WTC11 (cell line): ENCODE measurements around the gene NAXD. TPM values are rescaled to one million over a fixed set of nuclear protein-coding genes. Genes with fewer than 3 reads are reported as not detected.

Source experiments
- ATAC-seq: fragments of 200-7000 bp; cut with Tn5 transposase; 2 replicates; pipeline ENCODE4 v1.10.0; 2021; ENCODE audit warnings: mild to moderate bottlenecking, moderate library complexity
- CTCF ChIA-PET: fragments of 300-600 bp; sonication (Branson Sonifier 250); formaldehyde crosslinking; loops from one replicate; lab custom pipeline; 2021; ENCODE audit warnings: antibody characterized with exemption; lab: Charles Lee
- POLR2A ChIA-PET: fragments of 350-600 bp; sonication (Branson Sonifier 250); formaldehyde crosslinking; loops from one replicate; lab custom pipeline; 2021; ENCODE audit warnings: antibody characterized with exemption; lab: Charles Lee
- DNase-seq: peaks from one replicate; pipeline ENCODE4 v3.0.0; 2021; ENCODE audit warnings: low spot score
- H3K27ac Mint-ChIP-seq: 2 replicates; pipeline ENCODE4 v1.8.0; 2021; ENCODE audit warnings: mixed read lengths
- H3K27me3 Mint-ChIP-seq: 2 replicates; pipeline ENCODE4 v1.8.0; 2021; ENCODE audit warnings: low read depth, mild to moderate bottlenecking, moderate library complexity, mixed read lengths
- H3K36me3 Mint-ChIP-seq: 2 replicates; pipeline ENCODE4 v1.8.0; 2021; ENCODE audit warnings: mixed read lengths
- H3K4me1 Mint-ChIP-seq: 2 replicates; pipeline ENCODE4 v1.8.0; 2022; ENCODE audit warnings: mixed read lengths
- H3K4me3 Mint-ChIP-seq: 2 replicates; pipeline ENCODE4 v1.8.0; 2021; ENCODE audit warnings: mild to moderate bottlenecking, moderate library complexity, mixed read lengths
- H3K9me3 Mint-ChIP-seq: 2 replicates; pipeline ENCODE4 v1.8.0; 2021; ENCODE audit warnings: mixed read lengths
- AR ChIP-seq: fragments of 250-450 bp; sonication (Bioruptor Pico); IDR thresholded peaks from 2 replicates; pipeline ENCODE4 v1.9.0; 2021; ENCODE audit warnings: mild to moderate bottlenecking
- ATF2 ChIP-seq: sonication (generic); formaldehyde crosslinking; IDR thresholded peaks from 2 replicates; pipeline ENCODE4 v1.8.1; 2022; ENCODE audit warnings: low read depth, missing genetic modification reagents, borderline replicate concordance
- ATF6 ChIP-seq: sonication (generic); formaldehyde crosslinking; IDR thresholded peaks from 2 replicates; pipeline ENCODE4 v1.8.1; 2023; ENCODE audit warnings: mild to moderate bottlenecking, missing genetic modification reagents
- CBFB ChIP-seq: sonication (generic); formaldehyde crosslinking; IDR thresholded peaks from 2 replicates; pipeline ENCODE4 v1.8.1; 2022; ENCODE audit warnings: mild to moderate bottlenecking, low read depth, missing genetic modification reagents
- ELF4 ChIP-seq: sonication (generic); formaldehyde crosslinking; IDR thresholded peaks from 2 replicates; pipeline ENCODE4 v1.8.1; 2022; ENCODE audit warnings: low read depth, mild to moderate bottlenecking, moderate library complexity, missing genetic modification reagents
- ESRRA ChIP-seq: sonication (generic); formaldehyde crosslinking; IDR thresholded peaks from 2 replicates; pipeline ENCODE4 v1.8.1; 2022; ENCODE audit warnings: mild to moderate bottlenecking, missing genetic modification reagents, borderline replicate concordance
- FOXJ3 ChIP-seq: sonication (generic); formaldehyde crosslinking; IDR thresholded peaks from 2 replicates; pipeline ENCODE4 v1.9.0; 2021; ENCODE audit warnings: missing genetic modification reagents, mild to moderate bottlenecking, borderline replicate concordance
- FOXK1 ChIP-seq: sonication (generic); formaldehyde crosslinking; IDR thresholded peaks from 2 replicates; pipeline ENCODE4 v1.8.0; 2022; ENCODE audit warnings: mild to moderate bottlenecking, moderate library complexity, missing genetic modification reagents
- GABPB1 ChIP-seq: sonication (generic); formaldehyde crosslinking; IDR thresholded peaks from 2 replicates; pipeline ENCODE4 v1.8.1; 2023; ENCODE audit warnings: mild to moderate bottlenecking, missing genetic modification reagents
- NR3C1 ChIP-seq: sonication (generic); formaldehyde crosslinking; conservative IDR thresholded peaks from 2 replicates; pipeline ENCODE4 v1.8.1; 2023; ENCODE audit warnings: low read depth, mild to moderate bottlenecking, missing genetic modification reagents
- PREB ChIP-seq: sonication (generic); formaldehyde crosslinking; IDR thresholded peaks from 2 replicates; pipeline ENCODE4 v1.8.1; 2022; ENCODE audit warnings: mild to moderate bottlenecking, missing genetic modification reagents, moderate library complexity, borderline replicate concordance
- SOX15 ChIP-seq: fragments of 250-450 bp; sonication (Bioruptor Pico); IDR thresholded peaks from 2 replicates; pipeline ENCODE4 v1.9.0; 2021; ENCODE audit warnings: mild to moderate bottlenecking
- TCF7 ChIP-seq: sonication (generic); formaldehyde crosslinking; IDR thresholded peaks from 2 replicates; pipeline ENCODE4 v1.8.0; 2022; ENCODE audit warnings: mild to moderate bottlenecking, low read depth, missing genetic modification reagents, moderate library complexity
- ZNF138 ChIP-seq: sonication (generic); formaldehyde crosslinking; conservative IDR thresholded peaks from 2 replicates; pipeline ENCODE4 v1.8.1; 2022; ENCODE audit warnings: mild to moderate bottlenecking, moderate library complexity, missing genetic modification reagents
- ZNF219 ChIP-seq: sonication (generic); formaldehyde crosslinking; IDR thresholded peaks from 2 replicates; pipeline ENCODE4 v1.8.0; 2023; ENCODE audit warnings: missing genetic modification reagents, mild to moderate bottlenecking, borderline replicate concordance
- ZNF317 ChIP-seq: sonication (generic); formaldehyde crosslinking; IDR thresholded peaks from 2 replicates; pipeline ENCODE4 v1.8.1; 2023; ENCODE audit warnings: low read depth, mild to moderate bottlenecking, moderate library complexity, missing genetic modification reagents, borderline replicate concordance
- total RNA-seq: library from RNA; stranded (reverse); gene quantifications from 3 replicates; pipeline ENCODE4 v1.2.3, GENCODE V29; 2021
- TF ChIP-seq, protein P1 (sequence below): sonication (generic); formaldehyde crosslinking; IDR thresholded peaks from 2 replicates; pipeline ENCODE4 v1.8.0; 2023; ENCODE audit warnings: missing genetic modification reagents
- TF ChIP-seq, protein P2 (sequence below): sonication (generic); formaldehyde crosslinking; IDR thresholded peaks from 2 replicates; pipeline ENCODE4 v1.8.1; 2023; ENCODE audit warnings: mild to moderate bottlenecking, missing genetic modification reagents, moderate library complexity

NAXD gene
- total RNA-seq, 1 experiment from 2014 or later = 29.3 TPM

DNA sequence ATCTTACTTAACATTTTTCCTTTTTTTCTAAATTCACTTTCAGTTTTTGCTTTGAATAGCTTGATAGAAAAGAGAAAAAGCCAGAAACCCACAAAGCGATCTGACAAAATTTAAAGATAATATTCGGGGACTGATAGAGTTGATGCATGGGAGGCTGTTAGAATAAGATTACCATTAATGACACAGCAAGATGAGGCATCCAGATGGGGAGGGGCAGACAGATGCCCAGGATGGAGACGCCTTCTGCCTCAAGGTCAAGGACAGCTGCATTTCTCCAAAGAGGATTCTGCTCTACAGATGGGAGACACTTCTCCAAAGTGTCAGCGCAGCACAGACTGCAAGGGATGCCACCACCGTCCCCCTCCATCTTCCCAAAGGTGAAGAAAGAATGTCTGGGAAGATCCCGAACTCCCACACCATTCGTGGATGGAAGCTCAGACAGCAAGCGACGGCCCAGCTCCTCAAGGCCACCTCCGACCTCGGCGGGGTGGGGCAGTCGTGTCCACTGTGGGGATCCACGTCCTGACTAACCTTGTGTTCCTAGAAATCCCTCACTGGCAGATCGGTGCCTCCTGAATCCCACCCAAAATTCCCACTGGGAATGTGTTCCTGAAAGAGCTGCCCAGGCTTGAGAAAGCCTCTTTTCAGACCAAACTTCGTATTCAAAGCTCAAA is 32.9 kb downstream of the NAXD start:
- CTCF ChIA-PET = interaction anchor here (0.7 to 1.8 kb wide), 4 partner anchors 33 to 277 kb away, joined by 3 to 6 read pairs (median 4); no protein-coding TSS in a partner anchor

DNA sequence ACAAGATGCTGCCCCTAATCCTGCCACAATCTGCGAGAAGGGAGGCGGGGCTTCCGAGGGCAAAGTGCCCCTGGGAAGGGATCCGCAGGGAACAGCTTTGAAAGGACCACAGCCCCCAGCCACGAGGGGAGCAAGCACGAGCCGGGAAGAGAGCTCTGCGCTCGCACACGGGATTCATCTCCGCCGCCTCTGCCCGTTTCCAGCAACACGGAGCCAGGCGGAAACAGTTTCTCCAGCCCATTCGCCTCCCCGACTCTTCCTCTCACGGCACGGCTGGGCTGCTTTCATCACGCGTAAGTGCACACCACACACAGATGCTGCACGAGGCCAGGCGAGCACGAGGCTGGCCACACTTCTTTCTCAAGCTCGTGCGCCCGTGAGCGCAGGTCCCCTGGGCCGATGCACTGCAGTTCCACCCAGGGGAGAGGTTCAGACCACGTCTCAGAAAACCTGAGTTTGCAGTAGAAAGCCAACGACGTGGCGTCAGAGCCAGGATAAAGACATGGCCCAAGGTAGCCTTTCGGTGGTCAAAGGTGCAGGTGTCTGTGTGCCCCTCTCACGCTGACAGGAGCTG is 33.6 kb downstream of the NAXD start:
- Mint-ChIP-seq H3K4me1 (peaks cover 4% of the 10 kb centered on the region), H3K27ac (peak overlapping the region; percentile 34; the same call in 1 of the 2 replicates), H3K27me3 (no peaks in the 10 kb centered on the region), H3K36me3 (peaks cover 8% of the 10 kb centered on the region; the same call in 1 of the 2 replicates), H3K4me3 (no peak overlapping the region), H3K9me3 (no peaks in the 10 kb centered on the region)
- no peak for ATAC-seq
- TF ChIP-seq CBFB (CRISPR knock-in tag) (no peak), SOX15 (CRISPR knock-in tag) (no peak), FOXJ3 (no peak), PREB (CRISPR knock-in tag) (no peak), AR (CRISPR knock-in tag) (no peak), ZNF317 (no peak), FOXK1 (CRISPR knock-in tag) (no peak), TCF7 (CRISPR knock-in tag) (no peak), ZNF219 (no peak), GABPB1 (CRISPR knock-in tag) (no peak)
- TF ChIP-seq, protein P1, sequence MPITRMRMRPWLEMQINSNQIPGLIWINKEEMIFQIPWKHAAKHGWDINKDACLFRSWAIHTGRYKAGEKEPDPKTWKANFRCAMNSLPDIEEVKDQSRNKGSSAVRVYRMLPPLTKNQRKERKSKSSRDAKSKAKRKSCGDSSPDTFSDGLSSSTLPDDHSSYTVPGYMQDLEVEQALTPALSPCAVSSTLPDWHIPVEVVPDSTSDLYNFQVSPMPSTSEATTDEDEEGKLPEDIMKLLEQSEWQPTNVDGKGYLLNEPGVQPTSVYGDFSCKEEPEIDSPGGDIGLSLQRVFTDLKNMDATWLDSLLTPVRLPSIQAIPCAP = no peak
- DNase-seq = no peak
- POLR2A ChIA-PET = no interaction called here
- CTCF ChIA-PET = interaction anchor here (0.7 to 1.8 kb wide), 4 partner anchors 32 to 276 kb away, joined by 3 to 6 read pairs (median 4); no protein-coding TSS in a partner anchor

More for the DNA sequence above, 32.9 kb downstream of the NAXD start:
- ATAC-seq (no peak), DNase-seq (no peak)
- H3K27me3 Mint-ChIP-seq = no peaks in the 10 kb centered on the region
- POLR2A ChIA-PET = no interaction called here
- no peak overlapping the region for H3K4me3 Mint-ChIP-seq
- no peaks in the 10 kb centered on the region for H3K9me3 Mint-ChIP-seq
- H3K4me1 Mint-ChIP-seq = peaks cover 4% of the 10 kb centered on the region
- TF ChIP-seq ELF4 (no peak), ZNF138 (no peak), ESRRA (no peak), ATF6 (CRISPR knock-in tag) (no peak), NR3C1 (CRISPR knock-in tag) (no peak), ATF2 (no peak), CBFB (CRISPR knock-in tag) (no peak)
- TF ChIP-seq, protein P2, sequence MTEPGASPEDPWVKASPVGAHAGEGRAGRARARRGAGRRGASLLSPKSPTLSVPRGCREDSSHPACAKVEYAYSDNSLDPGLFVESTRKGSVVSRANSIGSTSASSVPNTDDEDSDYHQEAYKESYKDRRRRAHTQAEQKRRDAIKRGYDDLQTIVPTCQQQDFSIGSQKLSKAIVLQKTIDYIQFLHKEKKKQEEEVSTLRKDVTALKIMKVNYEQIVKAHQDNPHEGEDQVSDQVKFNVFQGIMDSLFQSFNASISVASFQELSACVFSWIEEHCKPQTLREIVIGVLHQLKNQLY (CRISPR knock-in tag) = no peak
- peaks cover 8% of the 10 kb centered on the region; the same call in 1 of the 2 replicates for H3K36me3 Mint-ChIP-seq
- H3K27ac Mint-ChIP-seq = peak overlapping the region; percentile 80; the same call in 1 of the 2 replicates
